Loucy (cell line): Measurements from ENCODE around the gene MYO5B.
"Not testable (repeated sequence)": the region's sequence is repeated elsewhere in the genome, so short reads cannot be mapped to it uniquely, and the experiment has no call there.

ENCODE experiments used
- H2AFZ ChIP-seq: fragments of 200-600 bp; sonication (generic); 2 replicates; pipeline ENCODE4 v1.6.0; 2016; ENCODE audit warnings: antibody characterized with exemption, mild to moderate bottlenecking, low read length, moderate library complexity
- H3F3A ChIP-seq: fragments of 200-600 bp; 2 replicates; pipeline ENCODE4 v1.6.0; 2016; ENCODE audit warnings: antibody characterized with exemption, low read depth, mild to moderate bottlenecking
- H3K27me3 ChIP-seq: fragments of 200-600 bp; sonication (generic); 2 replicates; pipeline ENCODE4 v1.6.1; 2014; ENCODE audit warnings: low read length, mild to moderate bottlenecking; ENCODE audit not compliant: insufficient read depth, poor library complexity, severe bottlenecking
- H3K36me3 ChIP-seq: fragments of 200-600 bp; sonication (generic); 2 replicates; pipeline ENCODE4 v1.6.1; 2016; ENCODE audit warnings: low read length; ENCODE audit not compliant: insufficient read depth
- H3K4me1 ChIP-seq: fragments of 200-600 bp; sonication (generic); 2 replicates; pipeline ENCODE4 v1.5.1; 2014; ENCODE audit warnings: low read length, mild to moderate bottlenecking; ENCODE audit not compliant: insufficient read depth, poor library complexity, severe bottlenecking
- H3K4me2 ChIP-seq: fragments of 200-600 bp; sonication (generic); 2 replicates; pipeline ENCODE4 v1.6.0; 2014; ENCODE audit warnings: antibody characterized with exemption, low read length, low read depth, mild to moderate bottlenecking; ENCODE audit not compliant: poor library complexity, severe bottlenecking
- H3K4me3 ChIP-seq: fragments of 200-600 bp; sonication (generic); 2 replicates; pipeline ENCODE4 v1.5.1; 2014; ENCODE audit warnings: low read length, mild to moderate bottlenecking, mixed read lengths; ENCODE audit not compliant: poor library complexity, severe bottlenecking
- H3K79me2 ChIP-seq: fragments of 200-600 bp; sonication (generic); 2 replicates; pipeline ENCODE4 v1.6.1; 2014; ENCODE audit warnings: low read length; ENCODE audit not compliant: insufficient read depth
- H3K9ac ChIP-seq: fragments of 200-600 bp; sonication (generic); 2 replicates; pipeline ENCODE4 v1.6.0; 2014; ENCODE audit warnings: mild to moderate bottlenecking, low read depth, low read length, moderate library complexity; ENCODE audit not compliant: poor library complexity, severe bottlenecking
- H3K9me2 ChIP-seq: fragments of 200-600 bp; sonication (generic); replicated peaks from 2 replicates; pipeline ENCODE4 v1.6.1; 2016; ENCODE audit warnings: low read depth, low read length, mixed read lengths
- H3K9me3 ChIP-seq: fragments of 200-600 bp; sonication (generic); 2 replicates; pipeline ENCODE4 v1.6.1; 2014; ENCODE audit warnings: mild to moderate bottlenecking, antibody characterized with exemption, low read length, low read depth; ENCODE audit not compliant: insufficient read depth
- H4K20me1 ChIP-seq: fragments of 200-600 bp; sonication (generic); 2 replicates; pipeline ENCODE4 v1.6.0; 2014; ENCODE audit warnings: antibody characterized with exemption, low read length, mild to moderate bottlenecking; ENCODE audit not compliant: insufficient read depth, poor library complexity, severe bottlenecking
- CTCF ChIP-seq: fragments of 200-600 bp; sonication (generic); conservative IDR thresholded peaks from 2 replicates; pipeline ENCODE4 v1.5.1; 2014; ENCODE audit warnings: mild to moderate bottlenecking, antibody characterized with exemption, low read length
- EZH2phosphoT487 ChIP-seq: fragments of 200-600 bp; IDR thresholded peaks from 2 replicates; pipeline ENCODE4 v1.6.1; 2018; ENCODE audit warnings: antibody characterized with exemption, mild to moderate bottlenecking, moderate library complexity, borderline replicate concordance

Gene MYO5B

GRCh38 chr18:50194631-50195532, at the start of gene MYO5B:
Gene MYO5B (minus strand): TSS chr18:50195147. CDS start chr18:50194793, 354 bp downstream.
- Histone ChIP-seq H3K9me3 (no peaks in the 10 kb centered on the region), H3K27me3 (no peaks in the 10 kb centered on the region), H3F3A (no peaks in the 10 kb centered on the region), H3K79me2 (no peaks in the 10 kb centered on the region), H3K4me2 (no peak within 1 kb of the TSS), H3K9me2 (no peaks in the 10 kb centered on the region), H3K9ac (no peak within 1 kb of the TSS), H2AFZ (no peak within 1 kb of the TSS), H4K20me1 (no peaks in the 10 kb centered on the region), H3K4me3 (no peak within 1 kb of the TSS), H3K36me3 (no peaks in the 10 kb centered on the region), H3K4me1 (no peaks in the 10 kb centered on the region)
- TF ChIP-seq EZH2phosphoT487 = no peak
- TF ChIP-seq CTCF = no peak

DNA sequence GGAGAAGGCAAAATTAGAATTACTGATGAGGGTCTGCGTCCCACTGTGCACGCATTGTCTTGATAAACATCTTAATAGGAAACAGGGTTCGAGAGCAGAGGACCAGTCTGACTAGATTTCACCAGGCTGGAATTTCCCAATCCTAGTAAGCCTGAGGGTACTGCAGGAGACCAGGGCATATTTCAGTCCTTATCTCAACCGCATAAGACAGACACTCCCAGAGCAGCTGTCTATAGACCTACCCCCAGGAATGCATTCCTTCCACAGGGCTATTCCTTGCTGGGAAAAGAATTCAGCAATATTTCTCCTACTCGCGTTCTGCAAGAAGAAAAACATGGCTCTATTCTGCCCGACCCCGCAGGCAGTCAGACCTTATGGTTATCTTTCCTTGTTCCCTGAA, 46.8 kb upstream of the MYO5B start:
- H3K9me3 ChIP-seq, H3K9ac ChIP-seq, H3K4me1 ChIP-seq, H3K9me2 ChIP-seq, H3K4me3 ChIP-seq, H2AFZ ChIP-seq, H3K4me2 ChIP-seq, H3K36me3 ChIP-seq, H4K20me1 ChIP-seq, H3K27me3 ChIP-seq, H3K79me2 ChIP-seq, H3F3A ChIP-seq: not testable (repeated sequence)

GRCh38 chr18:50240080-50240563, 45.2 kb upstream of the MYO5B start:
- Histone ChIP-seq H3K4me2 (no peak overlapping the region), H3K27me3 (no peaks in the 10 kb centered on the region), H2AFZ (no peak overlapping the region), H3K4me3 (no peak overlapping the region), H3K79me2 (no peaks in the 10 kb centered on the region), H3K9ac (no peak overlapping the region), H3F3A (no peaks in the 10 kb centered on the region), H3K4me1 (no peaks in the 10 kb centered on the region), H3K36me3 (no peaks in the 10 kb centered on the region), H4K20me1 (no peaks in the 10 kb centered on the region), H3K9me3 (no peaks in the 10 kb centered on the region), H3K9me2 (no peaks in the 10 kb centered on the region)
- TF ChIP-seq CTCF = no peak
- no peak for TF ChIP-seq EZH2phosphoT487

- Histone ChIP-seq H3K4me3 (no peak overlapping the region), H3K9me2 (no peaks in the 10 kb centered on the region), H3K4me2 (no peak overlapping the region), H4K20me1 (no peaks in the 10 kb centered on the region), H3K4me1 (no peaks in the 10 kb centered on the region), H3K27me3 (no peaks in the 10 kb centered on the region), H3K79me2 (no peaks in the 10 kb centered on the region), H3F3A (no peaks in the 10 kb centered on the region), H2AFZ (no peak overlapping the region), H3K9ac (no peak overlapping the region), H3K9me3 (no peaks in the 10 kb centered on the region), H3K36me3 (no peaks in the 10 kb centered on the region)
- no peak for TF ChIP-seq CTCF
- no peak for TF ChIP-seq EZH2phosphoT487
These were observed 37.5 kb upstream of the MYO5B start for GRCh38 chr18:50232419-50232818.
